CD4-positive, alpha-beta T cell treated with Interleukin-10 for 1 hour (primary cell): ENCODE data around the gene FRAT1.
"Not testable (repeated sequence)": the region's sequence is repeated elsewhere in the genome, so short reads cannot be mapped to it uniquely, and the experiment has no call there.

Source experiments
- DNase-seq: peaks from one replicate; pipeline ENCODE4 v3.0.0-alpha.2; 2020

Gene FRAT1

DNA sequence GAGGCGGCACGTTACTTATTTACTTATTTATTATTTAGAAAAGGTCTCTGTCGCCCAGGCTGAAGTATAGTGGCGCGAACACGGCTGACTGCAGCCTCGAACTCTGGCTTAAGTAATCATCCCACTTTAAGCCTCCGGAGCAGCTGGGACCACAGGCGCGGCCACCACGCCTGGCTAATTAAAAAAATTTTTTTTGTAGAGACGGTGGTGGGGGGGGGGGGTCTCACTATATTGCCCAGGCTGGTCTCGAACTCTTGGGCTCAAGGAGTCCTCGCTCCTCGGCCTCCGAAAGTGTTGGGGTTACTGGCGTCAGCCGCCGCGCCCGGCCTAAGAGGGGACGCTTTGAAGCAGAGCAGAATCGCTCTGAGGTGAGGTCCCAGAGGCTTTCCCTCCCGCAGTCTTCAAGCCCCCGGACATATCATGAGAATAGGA is 16.1 kb downstream of the FRAT1 start:
- no peak for DNase-seq

DNA sequence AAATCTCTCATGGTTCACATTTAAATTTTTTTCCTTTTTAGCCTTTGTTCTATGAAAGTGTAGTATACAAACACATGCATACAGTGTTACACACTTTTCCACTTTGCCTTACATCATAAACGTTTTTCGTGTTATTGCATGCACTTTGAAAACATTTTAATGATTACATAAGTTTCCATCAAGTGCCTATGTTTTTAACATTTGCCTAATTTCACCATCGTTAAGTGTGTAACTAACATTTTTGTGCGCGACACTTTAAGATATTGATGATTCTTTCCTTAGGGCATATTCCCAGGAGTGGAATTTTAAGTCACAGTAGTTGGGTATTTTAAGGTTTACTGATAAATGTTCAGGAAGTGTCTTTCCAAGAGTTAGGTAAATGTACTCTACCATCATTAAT is 16.9 kb downstream of the FRAT1 start:
- no peak for DNase-seq

- DNase-seq, result no peak
Observed at GRCh38 chr10:97336446-97336845, 17.4 kb downstream of the FRAT1 start.

DNA sequence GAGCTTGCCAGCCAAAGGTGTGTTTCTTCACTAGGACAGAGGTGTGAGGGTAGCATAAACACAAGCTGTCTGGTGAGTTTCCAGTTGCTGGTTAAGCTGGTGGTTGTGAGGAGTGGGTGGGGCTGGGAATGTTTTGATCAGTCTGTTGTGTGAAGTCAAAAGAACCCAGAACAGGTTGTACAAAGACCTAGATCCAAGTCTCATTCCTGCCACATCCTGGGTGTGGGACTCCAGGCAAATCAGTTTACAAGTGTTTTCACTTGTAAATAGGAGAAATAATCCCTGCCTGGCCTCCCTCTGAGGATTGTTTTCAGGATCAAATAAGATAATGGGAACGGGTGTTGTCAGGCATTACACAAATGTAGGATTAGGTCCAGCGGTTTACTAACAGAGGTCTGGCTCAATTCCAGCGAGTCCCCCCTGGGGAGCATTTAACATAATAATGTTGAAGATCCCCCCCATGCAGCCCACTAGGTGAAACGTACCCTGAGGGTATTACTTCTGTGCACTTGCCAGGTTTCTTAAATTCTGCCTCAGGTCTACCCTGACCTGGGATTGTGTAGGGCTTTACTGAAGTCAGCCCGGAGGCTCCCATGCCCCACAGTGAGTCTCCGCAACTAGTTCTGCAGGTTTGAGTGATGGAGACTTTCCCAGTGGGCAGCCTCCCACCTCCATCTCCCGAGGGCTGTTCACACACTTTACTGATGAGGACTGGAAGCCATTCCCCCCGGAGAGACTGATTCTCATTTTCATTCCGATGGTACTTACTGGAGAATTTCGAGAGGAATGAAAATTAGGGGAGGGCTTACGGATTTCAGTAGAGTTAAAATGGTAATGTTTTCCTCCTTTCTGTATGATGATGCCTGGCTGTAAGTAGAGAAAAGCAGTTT is 18.1 kb downstream of the FRAT1 start:
- no peak for DNase-seq

DNA sequence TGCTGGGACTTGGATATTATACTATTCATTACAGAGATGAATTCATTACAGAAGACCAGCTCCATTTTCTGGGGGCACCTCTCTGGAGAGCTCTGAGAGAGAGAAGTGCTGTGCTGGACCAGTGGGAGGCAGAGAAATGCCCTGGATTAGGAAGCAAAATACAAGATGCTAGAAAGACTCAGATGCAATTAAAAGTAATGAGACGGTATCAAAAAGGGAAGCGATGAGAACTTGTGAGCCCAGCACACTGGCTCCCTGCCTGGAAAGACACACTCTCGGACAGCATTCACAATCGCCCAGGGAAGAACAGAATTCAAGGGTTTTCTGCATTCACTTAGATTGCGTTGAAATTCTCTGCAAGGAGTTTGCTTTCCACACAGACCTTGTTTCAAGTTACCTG is 19.0 kb downstream of the FRAT1 start:
- no peak for DNase-seq

GRCh38 chr10:97341416-97341815 is 22.3 kb downstream of the FRAT1 start:
- DNase-seq, result no peak

- not testable (repeated sequence) for DNase-seq
Observed at GRCh38 chr10:97343664-97344063, 24.6 kb downstream of the FRAT1 start.

DNA sequence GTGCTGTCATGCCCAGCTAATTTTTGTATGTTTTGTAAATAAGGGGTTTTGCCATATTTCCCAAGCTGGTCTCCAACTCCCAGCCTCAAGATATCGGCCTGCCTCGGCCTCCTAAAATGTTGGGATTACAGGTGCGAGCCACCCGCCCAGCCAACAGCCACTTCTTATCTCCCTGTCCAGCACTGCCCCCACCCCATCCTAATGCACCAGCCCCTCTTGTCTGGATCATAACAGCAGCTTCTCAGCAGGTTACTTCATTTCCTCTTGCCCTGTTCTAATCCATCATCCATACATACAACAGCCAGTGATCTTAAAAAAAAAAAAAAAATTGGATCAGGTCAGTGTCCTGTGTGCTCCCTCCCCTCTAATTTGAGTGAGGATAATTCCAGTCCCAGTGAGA is 28.2 kb downstream of the FRAT1 start:
- DNase-seq, result no peak

- no peak for DNase-seq
Observed at GRCh38 chr10:97349752-97350513, 30.9 kb downstream of the FRAT1 start.

GRCh38 chr10:97353945-97354344 is 34.9 kb downstream of the FRAT1 start:
- DNase-seq, result no peak

GRCh38 chr10:97355571-97355975 is 36.5 kb downstream of the FRAT1 start:
- no peak for DNase-seq

DNA sequence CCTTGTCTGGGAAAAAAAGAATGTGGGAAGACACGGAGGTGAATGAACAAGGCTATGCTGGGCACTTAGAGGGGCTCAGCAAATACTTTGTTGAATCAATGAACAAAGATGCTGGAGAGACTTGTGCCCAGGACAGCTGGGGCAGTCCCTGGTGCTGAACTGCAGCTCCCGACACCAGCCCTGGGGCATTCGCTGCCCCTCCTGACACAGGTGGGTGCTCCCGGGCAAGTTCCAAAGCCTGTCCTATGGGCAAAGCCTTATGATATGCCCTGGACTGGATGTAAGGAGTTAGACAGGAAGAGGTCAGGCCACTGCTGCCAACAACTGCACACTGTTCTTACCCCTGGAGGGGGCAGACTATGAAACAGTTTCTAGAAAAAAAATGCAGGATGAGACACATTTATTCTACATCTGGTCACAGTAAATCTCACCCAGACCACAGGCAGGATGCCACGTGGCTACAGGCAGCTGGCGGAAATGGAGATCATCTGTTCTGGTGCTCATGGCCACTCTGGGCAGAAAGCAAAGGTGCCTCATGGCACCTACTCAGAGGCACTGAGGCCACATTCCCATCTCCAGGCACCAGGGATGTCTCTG is 37.3 kb downstream of the FRAT1 start:
- DNase-seq, result no peak

DNA sequence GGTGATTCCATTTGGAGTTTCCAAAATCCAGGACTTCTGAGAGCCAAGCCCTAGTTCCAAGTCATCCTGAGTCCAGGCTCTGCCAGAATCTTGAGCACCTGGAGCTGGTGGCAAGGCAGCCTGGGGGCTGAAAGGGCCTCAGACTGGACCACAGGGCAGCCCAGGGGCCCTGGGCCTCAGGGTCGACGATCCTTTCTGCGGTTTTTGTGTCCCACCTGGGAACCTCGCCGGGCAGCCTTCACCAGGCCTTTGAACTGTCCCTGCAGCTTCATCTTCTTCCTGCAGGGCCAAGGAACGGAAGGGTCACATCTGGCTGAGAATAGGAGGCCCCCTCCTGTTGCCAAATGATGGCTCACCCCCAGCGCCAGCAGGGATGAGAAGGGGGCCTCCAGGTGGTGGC is 37.8 kb downstream of the FRAT1 start:
- DNase-seq, result no peak

- DNase-seq, result no peak
Observed at GRCh38 chr10:97358349-97358748, 39.3 kb downstream of the FRAT1 start.

DNA sequence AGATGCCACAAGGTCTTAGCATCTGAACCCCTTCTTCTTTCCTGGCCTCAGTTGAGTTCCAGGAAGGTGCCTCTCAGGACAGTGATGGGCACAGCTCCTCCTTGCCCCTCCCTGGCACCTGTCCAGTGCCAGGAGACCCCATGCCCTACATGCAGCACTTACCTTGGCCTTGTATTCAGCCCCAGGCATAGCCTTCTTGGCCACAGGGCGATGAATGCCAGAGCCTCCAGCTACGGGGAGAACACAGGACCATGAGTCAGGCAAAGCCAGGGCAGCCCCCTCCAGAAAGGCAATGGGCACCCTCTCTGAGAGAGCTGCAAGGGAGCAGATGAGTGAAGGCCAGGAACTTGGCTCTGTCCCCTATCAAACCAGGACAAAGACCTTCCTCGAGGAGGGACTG is 39.7 kb downstream of the FRAT1 start:
- DNase-seq, result no peak

- DNase-seq, result no peak
Observed at GRCh38 chr10:97360705-97361536, 41.9 kb downstream of the FRAT1 start.

DNA sequence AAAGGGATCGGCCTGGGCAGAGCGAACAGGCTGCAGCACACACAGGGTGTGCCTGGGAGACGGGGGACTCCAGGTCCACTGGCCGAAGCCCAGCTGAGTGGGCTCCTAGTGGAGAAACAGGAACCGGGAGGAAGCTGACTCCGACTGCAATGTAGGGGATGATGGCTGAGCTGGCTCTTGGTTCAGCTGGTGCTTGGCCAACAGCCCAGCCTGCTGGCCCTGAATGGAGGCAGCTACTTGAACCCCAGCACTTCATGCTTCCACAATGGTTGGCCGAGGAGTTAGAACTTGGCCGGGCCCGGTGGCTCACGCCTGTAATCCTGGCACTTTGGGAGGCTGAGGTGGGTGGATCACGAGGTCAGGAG is 42.4 kb downstream of the FRAT1 start:
- DNase-seq, result no peak

DNA sequence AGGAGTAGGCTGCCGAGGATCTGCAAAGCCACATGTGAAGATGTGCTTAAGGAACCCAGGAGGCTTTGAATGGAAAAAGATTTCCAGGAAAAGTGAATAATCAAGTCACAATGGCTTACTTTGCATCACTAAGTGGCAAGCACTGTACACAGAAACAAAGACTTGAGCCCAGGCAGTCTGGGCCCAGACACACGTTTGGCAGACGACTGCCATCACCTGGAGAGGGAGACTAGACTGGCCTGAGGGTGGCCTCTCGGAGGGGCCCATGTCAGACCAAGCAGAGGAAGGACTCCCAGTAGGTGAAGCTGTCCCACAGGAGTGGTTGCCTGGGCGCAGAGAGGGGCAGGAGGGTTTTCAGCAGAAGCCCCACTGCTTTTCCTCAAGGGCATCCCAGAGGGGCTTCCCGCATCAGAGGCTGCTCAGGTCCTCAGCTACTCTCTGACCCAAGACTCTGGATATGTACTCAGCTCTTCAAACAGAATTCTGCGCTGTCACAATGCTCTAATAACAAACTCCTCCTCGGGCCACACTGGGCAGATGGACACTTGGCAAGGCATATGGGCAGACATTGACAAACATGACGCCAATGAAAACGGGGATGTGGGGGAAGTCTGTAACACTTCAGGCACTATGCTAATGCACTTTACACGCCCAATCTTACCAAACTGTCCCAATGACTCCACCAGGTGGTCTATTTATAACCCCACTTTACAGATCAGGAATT is 43.4 kb downstream of the FRAT1 start:
- DNase-seq, result no peak

GRCh38 chr10:97363071-97363470 is 44.0 kb downstream of the FRAT1 start:
- no peak for DNase-seq

GRCh38 chr10:97365761-97366351 is 46.8 kb downstream of the FRAT1 start:
- no peak for DNase-seq

DNA sequence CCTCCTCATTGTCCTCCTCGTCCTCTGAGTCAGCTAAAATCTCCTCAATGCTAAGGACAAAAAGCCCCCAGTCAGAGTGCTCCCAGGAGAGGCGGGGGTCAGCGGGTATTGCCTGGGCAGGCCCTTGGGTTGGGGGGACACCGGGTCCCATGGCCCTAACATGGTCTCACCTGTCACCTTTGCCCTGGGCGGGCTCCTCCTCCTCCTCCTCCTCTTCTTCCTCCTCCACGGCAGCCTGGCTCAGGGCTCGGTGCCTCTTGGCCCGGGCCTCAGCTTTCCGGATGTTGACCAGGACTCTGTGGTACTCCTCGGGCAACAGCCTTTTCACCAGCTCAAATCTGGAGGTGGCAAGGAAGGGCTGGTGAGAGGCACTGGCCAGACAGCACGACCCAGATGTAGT is 47.5 kb downstream of the FRAT1 start:
- no peak for DNase-seq

GRCh38 chr10:97367126-97367649 is 48.1 kb downstream of the FRAT1 start:
- no peak for DNase-seq
